Stimulated activated CD8-positive, alpha-beta memory T cell treated with anti-CD3 and anti-CD28 coated beads, Interleukin-12 subunit alpha, Interleukin-12 subunit beta, amount 100 ng/mL, for 4 hours (primary cell): ENCODE measurements around the gene MAFG.

Experiments
- DNase-seq: peaks from one replicate; pipeline ENCODE4 v3.0.0-alpha.2; 2020; ENCODE audit warnings: low read depth

The MAFG gene

GRCh38 chr17:81898029-81898866 is 29.3 kb downstream of the MAFG start:
- DNase-seq, result no peak

- no peak for DNase-seq
Measured at GRCh38 chr17:81895400-81895799, 32.1 kb downstream of the MAFG start.

- DNase-seq, result no peak
Measured at GRCh38 chr17:81891303-81891552, 36.3 kb downstream of the MAFG start.

GRCh38 chr17:81890447-81891302 is 36.9 kb downstream of the MAFG start:
- DNase-seq, result no peak

GRCh38 chr17:81889602-81890001 is 37.9 kb downstream of the MAFG start:
- DNase-seq, result no peak

GRCh38 chr17:81888988-81889595 is 38.4 kb downstream of the MAFG start:
- no peak for DNase-seq

- DNase-seq, result no peak
Measured at GRCh38 chr17:81888105-81888987, 39.2 kb downstream of the MAFG start.

- no peak for DNase-seq
Measured at GRCh38 chr17:81885869-81886548, 41.5 kb downstream of the MAFG start.

- no peak for DNase-seq
Measured at GRCh38 chr17:81885454-81885853, 42.1 kb downstream of the MAFG start.

GRCh38 chr17:81884968-81885367 is 42.6 kb downstream of the MAFG start:
- no peak for DNase-seq

GRCh38 chr17:81884520-81884919 is 43.0 kb downstream of the MAFG start:
- no peak for DNase-seq

GRCh38 chr17:81879121-81879520 is 48.4 kb downstream of the MAFG start:
- DNase-seq, result no peak

GRCh38 chr17:81878294-81878693 is 49.2 kb downstream of the MAFG start:
- no peak for DNase-seq

GRCh38 chr17:81877569-81877968 is 50.0 kb downstream of the MAFG start:
- DNase-seq, result no peak

- DNase-seq, result peak; percentile 95
Measured at GRCh38 chr17:81871387-81872230, 55.9 kb downstream of the MAFG start.

- DNase-seq, result no peak
Measured at GRCh38 chr17:81870981-81871386, 56.6 kb downstream of the MAFG start, which contains the start of gene ARHGDIA. Gene ARHGDIA (minus strand): TSS chr17:81871337. CDS start chr17:81869930, 1,407 bp downstream.

- DNase-seq, result no peak
Measured at GRCh38 chr17:81870131-81870980, 57.2 kb downstream of the MAFG start.

GRCh38 chr17:81869221-81870130 is 58.1 kb downstream of the MAFG start:
- DNase-seq, result no peak
